SH-SY5Y (cell line): ENCODE measurements around the gene SUV39H1.

ENCODE experiments used
- GATA2 ChIP-seq: IDR thresholded peaks from 2 replicates; pipeline ENCODE4 v1.6.1; 2011; ENCODE audit warnings: mild to moderate bottlenecking, low read depth, low read length
- GATA3 ChIP-seq: IDR thresholded peaks from 2 replicates; pipeline ENCODE4 v1.6.1; 2011; ENCODE audit warnings: low read depth, mild to moderate bottlenecking, low read length, moderate library complexity

DNA sequence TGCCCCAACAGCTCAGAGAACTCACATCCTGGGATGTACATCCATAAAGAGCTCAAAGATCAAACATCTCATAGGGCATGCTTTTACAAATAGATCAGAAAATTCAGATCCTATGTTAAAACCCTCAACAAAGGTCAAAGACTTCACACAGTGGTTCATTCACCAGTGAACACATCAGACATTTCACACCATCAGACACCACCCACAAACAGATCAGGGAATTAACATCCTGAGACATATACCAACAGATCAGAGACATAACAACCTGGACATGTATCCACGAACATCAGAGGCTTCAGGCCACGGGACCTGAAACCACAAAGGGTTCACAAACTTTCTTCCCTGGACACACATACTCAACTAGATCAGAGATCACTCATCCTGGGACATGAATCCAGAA lies 23.4 kb downstream of the SUV39H1 start:
- TF ChIP-seq GATA2 (no peak), GATA3 (no peak)
